Measurements from ENCODE around the gene CARS2.
"Not testable (repeated sequence)": the region's sequence is repeated elsewhere in the genome, so short reads cannot be mapped to it uniquely, and the experiment has no call there.

CARS2 gene

GRCh38 chr13:110636701-110637201, 69.2 kb downstream of the CARS2 start:
- Histone ChIP-seq H3K27ac (ENCODE audit: low read depth, low read length, severe bottlenecking) (no peak overlapping the region), H3K36me3 (ENCODE audit: control insufficient read depth, insufficient read depth, low read length) (peaks cover 59% of the 10 kb centered on the region), H3K4me3 (ENCODE audit: extremely low read depth, insufficient read depth, low read length, poor library complexity, severe bottlenecking) (no peak overlapping the region), H3K4me1 (ENCODE audit: control insufficient read depth, insufficient read depth, low read length, poor library complexity, severe bottlenecking) (no peaks in the 10 kb centered on the region), H3K9me3 (ENCODE audit: control insufficient read depth, low read length) (no peaks in the 10 kb centered on the region)
- 93 to 94% methylated on average over 13 of the region's 14 CpGs for WGBS, 2 experiments (ENCODE audit: insufficient coverage in 2 of 2)

DNA sequence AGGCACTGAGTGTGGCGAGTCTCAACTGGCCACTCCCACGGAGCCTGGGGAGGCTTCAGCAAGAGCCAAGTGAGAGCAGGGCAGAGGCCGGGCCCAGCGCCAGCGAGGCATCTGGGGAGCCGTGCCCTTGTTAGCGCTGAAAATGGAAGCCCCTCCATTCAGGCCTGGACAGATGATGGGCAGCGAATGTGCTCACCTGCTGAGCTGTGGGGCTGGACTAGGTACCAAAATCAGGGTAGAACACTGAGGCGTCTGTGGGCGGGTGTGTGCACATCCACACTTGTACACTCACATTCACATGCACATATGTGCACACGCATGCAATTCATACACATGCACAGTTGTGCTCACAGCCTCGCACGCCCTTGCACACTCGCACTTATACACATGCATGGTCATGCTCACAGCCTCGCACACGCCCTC, 69.9 kb downstream of the CARS2 start:
- no peak overlapping the region for H3K4me3 ChIP-seq (ENCODE audit: extremely low read depth, insufficient read depth, low read length, poor library complexity, severe bottlenecking)
- WGBS, 2 experiments (ENCODE audit: insufficient coverage in 2 of 2) = 97% methylated on average over 15 of the region's 16 CpGs
- H3K36me3 ChIP-seq (ENCODE audit: control insufficient read depth, insufficient read depth, low read length) = peaks cover 62% of the 10 kb centered on the region
- no peaks in the 10 kb centered on the region for H3K9me3 ChIP-seq (ENCODE audit: control insufficient read depth, low read length)
- H3K4me1 ChIP-seq (ENCODE audit: control insufficient read depth, insufficient read depth, low read length, poor library complexity, severe bottlenecking) = no peaks in the 10 kb centered on the region
- no peak overlapping the region for H3K27ac ChIP-seq (ENCODE audit: low read depth, low read length, severe bottlenecking)

DNA sequence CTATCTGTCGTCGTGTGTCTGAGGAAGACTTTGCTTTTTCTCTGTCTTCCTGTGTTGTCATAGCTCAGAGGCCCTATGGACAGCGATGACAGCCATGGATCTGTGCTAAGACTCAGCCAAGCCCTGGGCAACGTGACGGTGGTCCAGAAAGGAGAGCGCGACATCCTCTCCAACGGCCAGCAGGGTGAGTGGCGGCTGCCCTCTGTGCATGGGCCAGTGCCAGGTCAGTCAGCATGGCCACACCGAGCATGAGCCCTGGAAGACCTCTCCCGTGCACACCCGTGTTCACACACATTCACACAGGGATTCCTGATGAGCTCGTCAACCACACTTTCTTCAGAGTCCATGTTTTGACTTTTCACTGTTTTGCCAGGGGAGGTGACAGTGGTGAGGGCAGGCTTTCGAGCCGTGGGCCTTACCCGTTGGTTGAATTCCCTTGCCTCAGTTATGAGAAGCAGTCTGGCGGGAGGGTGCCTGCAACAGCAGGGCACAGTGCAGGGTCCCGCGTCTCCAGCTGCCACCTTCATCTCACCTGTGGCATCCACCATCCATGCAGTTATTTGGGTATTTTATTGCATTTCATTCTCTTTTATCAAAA, 70.4 kb downstream of the CARS2 start:
- Histone ChIP-seq H3K27ac (ENCODE audit: low read depth, low read length, severe bottlenecking) (no peak overlapping the region), H3K9me3 (ENCODE audit: control insufficient read depth, low read length) (no peaks in the 10 kb centered on the region), H3K36me3 (ENCODE audit: control insufficient read depth, insufficient read depth, low read length) (peaks cover 63% of the 10 kb centered on the region), H3K4me3 (ENCODE audit: extremely low read depth, insufficient read depth, low read length, poor library complexity, severe bottlenecking) (no peak overlapping the region), H3K4me1 (ENCODE audit: control insufficient read depth, insufficient read depth, low read length, poor library complexity, severe bottlenecking) (no peaks in the 10 kb centered on the region)
- WGBS, 2 experiments (ENCODE audit: insufficient coverage in 2 of 2) = 96 to 98% methylated on average over 16 to 17 of the region's 19 CpGs

GRCh38 chr13:110634558-110634957, 71.4 kb downstream of the CARS2 start:
- Histone ChIP-seq H3K9me3 (ENCODE audit: control insufficient read depth, low read length) (no peaks in the 10 kb centered on the region), H3K27ac (ENCODE audit: low read depth, low read length, severe bottlenecking) (no peak overlapping the region), H3K4me1 (ENCODE audit: control insufficient read depth, insufficient read depth, low read length, poor library complexity, severe bottlenecking) (no peaks in the 10 kb centered on the region), H3K4me3 (ENCODE audit: extremely low read depth, insufficient read depth, low read length, poor library complexity, severe bottlenecking) (no peak overlapping the region), H3K36me3 (ENCODE audit: control insufficient read depth, insufficient read depth, low read length) (peaks cover 70% of the 10 kb centered on the region)
- 93 to 96% methylated on average over 18 to 19 of the region's 19 CpGs for whole genome bisulfite sequencing, 2 experiments (ENCODE audit: insufficient coverage in 2 of 2)

GRCh38 chr13:110633776-110634175, 72.1 kb downstream of the CARS2 start:
- no peaks in the 10 kb centered on the region for H3K4me1 ChIP-seq (ENCODE audit: control insufficient read depth, insufficient read depth, low read length, poor library complexity, severe bottlenecking)
- WGBS, 2 experiments (ENCODE audit: insufficient coverage in 2 of 2) = 92 to 96% methylated on average over 5 of the region's 8 CpGs
- no peak overlapping the region for H3K4me3 ChIP-seq (ENCODE audit: extremely low read depth, insufficient read depth, low read length, poor library complexity, severe bottlenecking)
- H3K27ac ChIP-seq (ENCODE audit: low read depth, low read length, severe bottlenecking) = no peak overlapping the region
- H3K36me3 ChIP-seq (ENCODE audit: control insufficient read depth, insufficient read depth, low read length) = peaks cover 74% of the 10 kb centered on the region
- H3K9me3 ChIP-seq (ENCODE audit: control insufficient read depth, low read length) = no peaks in the 10 kb centered on the region

- peaks cover 75% of the 10 kb centered on the region for H3K36me3 ChIP-seq (ENCODE audit: control insufficient read depth, insufficient read depth, low read length)
- 93 to 98% methylated on average over 10 to 12 of the region's 15 CpGs for WGBS, 2 experiments (ENCODE audit: insufficient coverage in 2 of 2)
Measured at GRCh38 chr13:110632255-110632654, 73.7 kb downstream of the CARS2 start.

GRCh38 chr13:110630566-110631119, 75.3 kb downstream of the CARS2 start:
- H3K4me3 ChIP-seq (ENCODE audit: extremely low read depth, insufficient read depth, low read length, poor library complexity, severe bottlenecking) = no peak overlapping the region
- H3K27ac ChIP-seq (ENCODE audit: low read depth, low read length, severe bottlenecking) = no peak overlapping the region
- no peaks in the 10 kb centered on the region for H3K9me3 ChIP-seq (ENCODE audit: control insufficient read depth, low read length)
- H3K36me3 ChIP-seq (ENCODE audit: control insufficient read depth, insufficient read depth, low read length) = peaks cover 65% of the 10 kb centered on the region
- peaks cover 24% of the 10 kb centered on the region for H3K4me1 ChIP-seq (ENCODE audit: control insufficient read depth, insufficient read depth, low read length, poor library complexity, severe bottlenecking)
- WGBS, 2 experiments (ENCODE audit: insufficient coverage in 2 of 2) = 96% methylated on average over 5 to 7 of the region's 10 CpGs

More at GRCh38 chr13:110632255-110632654, 73.7 kb downstream of the CARS2 start:
- H3K27ac ChIP-seq (ENCODE audit: low read depth, low read length, severe bottlenecking); H3K4me3 ChIP-seq (ENCODE audit: extremely low read depth, insufficient read depth, low read length, poor library complexity, severe bottlenecking); H3K9me3 ChIP-seq (ENCODE audit: control insufficient read depth, low read length): not testable (repeated sequence)
- peaks cover 14% of the 10 kb centered on the region for H3K4me1 ChIP-seq (ENCODE audit: control insufficient read depth, insufficient read depth, low read length, poor library complexity, severe bottlenecking)

- H3K4me1 ChIP-seq (ENCODE audit: control insufficient read depth, insufficient read depth, low read length, poor library complexity, severe bottlenecking) = peaks cover 29% of the 10 kb centered on the region
- WGBS, 2 experiments (ENCODE audit: insufficient coverage in 2 of 2) = 98 to 100% methylated on average over 5 to 6 of the region's 7 CpGs
- no peak overlapping the region for H3K27ac ChIP-seq (ENCODE audit: low read depth, low read length, severe bottlenecking)
- no peak overlapping the region for H3K4me3 ChIP-seq (ENCODE audit: extremely low read depth, insufficient read depth, low read length, poor library complexity, severe bottlenecking)
- H3K36me3 ChIP-seq (ENCODE audit: control insufficient read depth, insufficient read depth, low read length) = peaks cover 65% of the 10 kb centered on the region
- no peaks in the 10 kb centered on the region for H3K9me3 ChIP-seq (ENCODE audit: control insufficient read depth, low read length)
Measured at GRCh38 chr13:110629735-110630134, 76.2 kb downstream of the CARS2 start.

GRCh38 chr13:110628952-110629701, 76.8 kb downstream of the CARS2 start:
- peak overlapping the region; percentile 57 for H3K27ac ChIP-seq (ENCODE audit: low read depth, low read length, severe bottlenecking)
- H3K4me1 ChIP-seq (ENCODE audit: control insufficient read depth, insufficient read depth, low read length, poor library complexity, severe bottlenecking) = peaks cover 29% of the 10 kb centered on the region
- H3K4me3 ChIP-seq (ENCODE audit: extremely low read depth, insufficient read depth, low read length, poor library complexity, severe bottlenecking) = no peak overlapping the region
- 90 to 98% methylated on average over 14 to 17 of the region's 19 CpGs for WGBS, 2 experiments (ENCODE audit: insufficient coverage in 2 of 2)
- no peaks in the 10 kb centered on the region for H3K9me3 ChIP-seq (ENCODE audit: control insufficient read depth, low read length)
- peaks cover 64% of the 10 kb centered on the region for H3K36me3 ChIP-seq (ENCODE audit: control insufficient read depth, insufficient read depth, low read length)

GRCh38 chr13:110628477-110628793, 77.5 kb downstream of the CARS2 start:
- H3K36me3 ChIP-seq (ENCODE audit: control insufficient read depth, insufficient read depth, low read length) = peaks cover 64% of the 10 kb centered on the region
- peaks cover 29% of the 10 kb centered on the region for H3K4me1 ChIP-seq (ENCODE audit: control insufficient read depth, insufficient read depth, low read length, poor library complexity, severe bottlenecking)
- 72 to 81% methylated on average over 11 to 12 of the region's 13 CpGs for WGBS, 2 experiments (ENCODE audit: insufficient coverage in 2 of 2)
- H3K9me3 ChIP-seq (ENCODE audit: control insufficient read depth, low read length) = no peaks in the 10 kb centered on the region
- no peak overlapping the region for H3K4me3 ChIP-seq (ENCODE audit: extremely low read depth, insufficient read depth, low read length, poor library complexity, severe bottlenecking)
- peak overlapping the region; percentile 57 for H3K27ac ChIP-seq (ENCODE audit: low read depth, low read length, severe bottlenecking)

Data from mesodermal cell (in vitro differentiated cells).